ENCODE results near the gene CHRNA1. TPM values are rescaled to one million over a fixed set of nuclear protein-coding genes. Genes with fewer than 3 reads are reported as not detected.

CHRNA1 gene
- total RNA-seq, 2 experiments from 2014 or later = not detected

DNA sequence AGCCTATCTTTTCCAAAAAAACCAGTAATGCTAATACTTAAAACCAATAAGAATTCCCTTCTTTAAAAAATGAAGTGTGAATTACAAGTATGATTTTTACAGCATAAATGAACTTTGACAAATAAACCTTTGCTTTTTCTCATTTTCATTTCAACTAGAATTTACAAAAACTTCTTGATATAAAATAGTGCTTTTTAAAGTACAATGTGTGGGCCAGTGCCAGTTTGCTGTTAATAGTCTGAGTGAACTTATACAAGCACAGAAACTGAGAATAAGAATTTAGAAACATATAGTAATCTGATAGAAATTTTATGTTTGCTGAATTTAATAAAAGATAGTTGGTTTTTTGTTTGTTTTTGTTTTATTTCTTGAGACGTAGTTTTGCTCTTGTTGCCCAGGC lies 43.7 kb upstream of the CHRNA1 start:
- no TSS peak for BruUV-seq (replicated peaks)
- Histone ChIP-seq H3K4me2 (ENCODE audit: low read length) (no peak overlapping the region), H3K27ac (ENCODE audit: low read depth, low read length, poor library complexity, severe bottlenecking) (no peak overlapping the region), H3K9me3 (ENCODE audit: low read length) (no peaks in the 10 kb centered on the region), H3K4me1 (ENCODE audit: insufficient read depth, low read length, poor library complexity, severe bottlenecking) (no peaks in the 10 kb centered on the region), H3K9me2 (ENCODE audit: insufficient read depth, low read length) (no peaks in the 10 kb centered on the region), H3K36me3 (ENCODE audit: insufficient read depth, low read length) (no peaks in the 10 kb centered on the region), H2AFZ (ENCODE audit: low read length) (no peak overlapping the region), H3K4me3 (ENCODE audit: low read depth, low read length, poor library complexity, severe bottlenecking) (no peak overlapping the region), H3K79me2 (ENCODE audit: insufficient read depth, low read depth, low read length) (no peaks in the 10 kb centered on the region), H4K20me1 (ENCODE audit: insufficient read depth, low read length) (no peaks in the 10 kb centered on the region)
- TF ChIP-seq, protein P1, sequence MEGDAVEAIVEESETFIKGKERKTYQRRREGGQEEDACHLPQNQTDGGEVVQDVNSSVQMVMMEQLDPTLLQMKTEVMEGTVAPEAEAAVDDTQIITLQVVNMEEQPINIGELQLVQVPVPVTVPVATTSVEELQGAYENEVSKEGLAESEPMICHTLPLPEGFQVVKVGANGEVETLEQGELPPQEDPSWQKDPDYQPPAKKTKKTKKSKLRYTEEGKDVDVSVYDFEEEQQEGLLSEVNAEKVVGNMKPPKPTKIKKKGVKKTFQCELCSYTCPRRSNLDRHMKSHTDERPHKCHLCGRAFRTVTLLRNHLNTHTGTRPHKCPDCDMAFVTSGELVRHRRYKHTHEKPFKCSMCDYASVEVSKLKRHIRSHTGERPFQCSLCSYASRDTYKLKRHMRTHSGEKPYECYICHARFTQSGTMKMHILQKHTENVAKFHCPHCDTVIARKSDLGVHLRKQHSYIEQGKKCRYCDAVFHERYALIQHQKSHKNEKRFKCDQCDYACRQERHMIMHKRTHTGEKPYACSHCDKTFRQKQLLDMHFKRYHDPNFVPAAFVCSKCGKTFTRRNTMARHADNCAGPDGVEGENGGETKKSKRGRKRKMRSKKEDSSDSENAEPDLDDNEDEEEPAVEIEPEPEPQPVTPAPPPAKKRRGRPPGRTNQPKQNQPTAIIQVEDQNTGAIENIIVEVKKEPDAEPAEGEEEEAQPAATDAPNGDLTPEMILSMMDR (conservative IDR thresholded peaks at IDR 0.05; ENCODE audit: low read length) = no peak
- TF ChIP-seq EZH2phosphoT487 (IDR thresholded peaks at IDR 0.05; ENCODE audit: borderline replicate concordance, low read depth, low read length) = no peak
- intact Hi-C loops (cut with micrococcal nuclease; ENCODE audit: unreplicated experiment) = no loop called here
- CTCF ChIA-PET (ENCODE audit: unreplicated experiment) = no interaction called here
- POLR2A ChIA-PET = no interaction called here
- no peak for DNase-seq (ENCODE audit: low spot score)

DNA sequence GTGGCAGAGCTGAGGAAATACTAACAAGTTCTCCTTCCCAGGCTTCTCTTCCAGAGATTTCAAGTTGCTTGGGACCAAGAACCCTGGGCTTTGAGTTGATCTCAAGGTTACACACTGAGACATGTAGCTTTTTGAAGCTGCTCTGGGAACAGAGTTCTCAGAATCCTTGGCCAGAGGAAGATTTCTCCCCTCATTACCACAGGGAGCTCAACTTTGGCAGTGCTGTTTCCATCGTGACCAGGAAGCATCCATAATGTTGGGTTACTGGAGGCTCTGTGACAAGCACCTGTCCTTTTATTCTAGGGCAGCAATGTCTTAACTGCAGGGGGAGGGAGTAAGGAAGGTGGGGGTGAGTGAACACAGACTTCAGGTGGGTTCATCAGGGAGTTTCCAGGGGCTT lies 41.5 kb upstream of the CHRNA1 start:
- H2AFZ ChIP-seq (ENCODE audit: low read length) = no peak overlapping the region
- H3K4me1 ChIP-seq (ENCODE audit: insufficient read depth, low read length, poor library complexity, severe bottlenecking) = no peaks in the 10 kb centered on the region
- H3K9me2 ChIP-seq (ENCODE audit: insufficient read depth, low read length) = no peaks in the 10 kb centered on the region
- no peak for DNase-seq (ENCODE audit: low spot score)
- H4K20me1 ChIP-seq (ENCODE audit: insufficient read depth, low read length) = no peaks in the 10 kb centered on the region
- POLR2A ChIA-PET = interaction anchor here (0.6 to 0.7 kb wide), 2 partner anchors 21 to 1042 kb away, joined by 3 read pairs; no protein-coding TSS in a partner anchor
- H3K36me3 ChIP-seq (ENCODE audit: insufficient read depth, low read length) = no peaks in the 10 kb centered on the region
- no TSS peak for BruUV-seq (replicated peaks)
- H3K27ac ChIP-seq (ENCODE audit: low read depth, low read length, poor library complexity, severe bottlenecking) = no peak overlapping the region
- no peak overlapping the region for H3K4me3 ChIP-seq (ENCODE audit: low read depth, low read length, poor library complexity, severe bottlenecking)
- TF ChIP-seq, protein P1 (conservative IDR thresholded peaks at IDR 0.05; ENCODE audit: low read length) = no peak
- TF ChIP-seq EZH2phosphoT487 (IDR thresholded peaks at IDR 0.05; ENCODE audit: borderline replicate concordance, low read depth, low read length) = no peak
- no peak overlapping the region for H3K4me2 ChIP-seq (ENCODE audit: low read length)
- H3K9me3 ChIP-seq (ENCODE audit: low read length) = no peaks in the 10 kb centered on the region
- CTCF ChIA-PET (ENCODE audit: unreplicated experiment) = no interaction called here
- intact Hi-C loops (cut with micrococcal nuclease; ENCODE audit: unreplicated experiment) = no loop called here
- no peaks in the 10 kb centered on the region for H3K79me2 ChIP-seq (ENCODE audit: insufficient read depth, low read depth, low read length)

DNA sequence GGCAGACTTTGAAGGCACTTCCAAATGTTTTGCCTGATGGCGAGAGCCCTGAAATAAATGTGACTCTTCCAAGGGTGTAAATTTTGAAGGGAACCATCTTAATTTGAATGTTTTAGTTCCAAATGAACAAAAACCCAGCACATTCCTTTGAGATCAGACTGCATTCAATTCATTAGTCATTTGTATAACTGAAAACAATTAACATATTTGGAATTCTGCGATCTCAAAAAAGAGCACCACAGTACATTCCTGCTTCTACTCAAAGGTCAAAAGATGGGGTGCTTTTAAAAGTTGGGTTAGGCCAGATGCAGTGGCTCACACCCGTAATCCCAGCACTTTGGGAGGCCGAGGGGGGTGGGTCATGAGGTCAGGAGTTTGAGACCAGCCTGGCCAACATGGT lies 38.2 kb upstream of the CHRNA1 start:
- Histone ChIP-seq H3K4me2 (ENCODE audit: low read length) (no peak overlapping the region), H3K4me1 (ENCODE audit: insufficient read depth, low read length, poor library complexity, severe bottlenecking) (no peaks in the 10 kb centered on the region), H3K9me3 (ENCODE audit: low read length) (no peaks in the 10 kb centered on the region), H3K27ac (ENCODE audit: low read depth, low read length, poor library complexity, severe bottlenecking) (no peak overlapping the region), H3K9me2 (ENCODE audit: insufficient read depth, low read length) (no peaks in the 10 kb centered on the region), H2AFZ (ENCODE audit: low read length) (no peak overlapping the region), H4K20me1 (ENCODE audit: insufficient read depth, low read length) (no peaks in the 10 kb centered on the region), H3K4me3 (ENCODE audit: low read depth, low read length, poor library complexity, severe bottlenecking) (no peak overlapping the region), H3K36me3 (ENCODE audit: insufficient read depth, low read length) (no peaks in the 10 kb centered on the region), H3K79me2 (ENCODE audit: insufficient read depth, low read depth, low read length) (no peaks in the 10 kb centered on the region)
- ChIA-PET CTCF (ENCODE audit: unreplicated experiment) (no interaction called here), POLR2A (no interaction called here)
- TF ChIP-seq EZH2phosphoT487 (IDR thresholded peaks at IDR 0.05; ENCODE audit: borderline replicate concordance, low read depth, low read length) = no peak
- TF ChIP-seq, protein P1 (conservative IDR thresholded peaks at IDR 0.05; ENCODE audit: low read length) = no peak
- BruUV-seq (replicated peaks) = no TSS peak
- intact Hi-C loops (cut with micrococcal nuclease; ENCODE audit: unreplicated experiment) = no loop called here
- DNase-seq (ENCODE audit: low spot score) = no peak
